ENCODE data around the gene PCED1B.
"Not testable (repeated sequence)": the region's sequence is repeated elsewhere in the genome, so short reads cannot be mapped to it uniquely, and the experiment has no call there.

PCED1B gene

GRCh38 chr12:47091009-47091408, 11.6 kb downstream of the PCED1B start:
- no peak for DNase-seq

- no peak for DNase-seq
These were observed 15.4 kb downstream of the PCED1B start for GRCh38 chr12:47094804-47095203.

- no peak for DNase-seq
These were observed 16.2 kb downstream of the PCED1B start for GRCh38 chr12:47095446-47096236.

- no peak for DNase-seq
These were observed 18.0 kb downstream of the PCED1B start for GRCh38 chr12:47097276-47097896.

GRCh38 chr12:47098099-47098498, 18.7 kb downstream of the PCED1B start:
- no peak for DNase-seq

GRCh38 chr12:47099610-47100009, 20.2 kb downstream of the PCED1B start:
- no peak for DNase-seq

GRCh38 chr12:47100160-47100559, 20.7 kb downstream of the PCED1B start:
- DNase-seq = no peak

- no peak for DNase-seq
These were observed 23.0 kb downstream of the PCED1B start for GRCh38 chr12:47102406-47102805.

- DNase-seq = no peak
These were observed 23.6 kb downstream of the PCED1B start for GRCh38 chr12:47102845-47103651.

- DNase-seq = no peak
These were observed 26.7 kb downstream of the PCED1B start for GRCh38 chr12:47105914-47106674.

GRCh38 chr12:47107446-47107845, 28.0 kb downstream of the PCED1B start:
- no peak for DNase-seq

- no peak for DNase-seq
These were observed 28.5 kb downstream of the PCED1B start for GRCh38 chr12:47107926-47108325.

- no peak for DNase-seq
These were observed 30.7 kb downstream of the PCED1B start for GRCh38 chr12:47110011-47110541.

- DNase-seq = no peak
These were observed 31.4 kb downstream of the PCED1B start for GRCh38 chr12:47110718-47111391.

GRCh38 chr12:47111392-47111778, 32.0 kb downstream of the PCED1B start:
- peak; percentile 21 for DNase-seq

GRCh38 chr12:47111854-47112253, 32.4 kb downstream of the PCED1B start:
- no peak for DNase-seq

GRCh38 chr12:47112679-47113078, 33.3 kb downstream of the PCED1B start:
- no peak for DNase-seq

- no peak for DNase-seq
These were observed 35.1 kb downstream of the PCED1B start for GRCh38 chr12:47114481-47114892.

GRCh38 chr12:47117305-47117704, 37.9 kb downstream of the PCED1B start:
- DNase-seq = not testable (repeated sequence)

GRCh38 chr12:47120736-47121135, 41.3 kb downstream of the PCED1B start:
- DNase-seq = no peak

- DNase-seq = no peak
These were observed 41.7 kb downstream of the PCED1B start for GRCh38 chr12:47121146-47121545.

- DNase-seq = no peak
These were observed 43.2 kb downstream of the PCED1B start for GRCh38 chr12:47122602-47123001.

Measured in CD4-positive, alpha-beta T cell treated with Interleukin-12 subunit alpha and Interleukin-12 subunit beta, for 1 hour (primary cell).